Stimulated activated CD4-positive, alpha-beta T cell treated with anti-CD3 and anti-CD28 coated beads, Interleukin-4, amount 100 ng/mL, for 4 hours (primary cell): ENCODE data around the gene IMMT.

Experiments used
- DNase-seq, 2 experiments: peaks; one replicate each; pipeline ENCODE4 v3.0.0-alpha.2; 2020

Gene IMMT

DNA sequence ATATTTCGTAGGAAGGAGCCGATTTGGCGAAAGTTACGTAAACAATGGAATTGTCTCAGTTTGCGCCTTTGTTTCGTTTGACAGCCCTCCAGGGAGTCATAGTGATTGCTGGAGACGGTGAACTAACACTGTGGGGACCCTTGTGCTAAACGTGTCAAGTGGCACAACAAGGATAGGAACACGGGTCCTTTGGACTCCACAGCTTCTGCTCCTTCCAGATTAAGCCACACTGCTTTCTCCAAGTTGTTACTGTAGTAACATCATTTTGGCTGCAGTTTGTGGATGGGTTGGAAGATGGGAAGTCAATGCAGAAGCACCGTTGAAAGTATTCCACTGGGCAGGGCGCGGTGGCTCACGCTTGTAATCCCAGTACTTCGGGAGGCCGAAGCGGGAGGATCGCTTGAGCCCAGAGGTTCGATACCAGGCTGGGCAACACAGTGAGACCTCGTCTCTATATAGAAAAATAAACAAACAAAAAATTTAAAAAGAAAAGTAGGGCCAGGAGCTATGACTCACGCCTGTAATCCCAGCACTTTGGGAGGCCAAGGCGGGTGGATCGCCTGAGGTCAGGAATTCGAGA lies 636 bp upstream of the IMMT start:
- no peak for DNase-seq

GRCh38 chr2:86194751-86195054 lies 559 bp downstream of the IMMT start:
- no peak for DNase-seq

GRCh38 chr2:86193901-86194567 lies 1.2 kb downstream of the IMMT start:
- no peak for DNase-seq

DNA sequence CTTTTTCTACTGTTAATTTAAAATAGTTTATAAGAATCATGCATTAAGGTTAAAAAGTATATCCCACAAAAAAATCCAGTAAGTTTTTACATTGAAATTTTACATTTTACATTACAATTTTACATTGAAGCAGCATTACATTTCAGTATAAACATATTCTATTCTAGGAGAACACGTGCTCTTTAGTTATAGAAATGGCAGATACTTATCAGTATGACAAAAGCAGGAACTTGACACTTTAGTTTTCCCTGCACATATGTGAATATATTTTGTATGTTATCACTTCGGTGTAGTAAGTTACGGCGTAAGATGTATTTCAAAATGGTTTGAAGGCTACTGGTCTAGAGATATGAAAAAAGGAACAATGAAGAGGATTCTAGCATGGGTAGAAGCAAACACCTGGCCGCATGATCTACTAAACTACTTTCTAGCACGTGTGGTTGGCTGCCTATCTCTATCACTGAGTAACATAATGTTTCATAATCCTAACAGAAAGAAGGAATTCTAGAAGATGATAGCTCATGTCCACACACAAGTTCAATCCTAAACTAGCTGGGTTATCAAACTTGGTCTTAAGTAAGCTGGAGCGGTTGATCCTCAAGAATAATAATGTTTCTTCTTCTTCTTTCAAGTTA lies 5.4 kb downstream of the IMMT start:
- DNase-seq: no peak

GRCh38 chr2:86186431-86186830 lies 8.8 kb downstream of the IMMT start:
- DNase-seq: no peak

DNA sequence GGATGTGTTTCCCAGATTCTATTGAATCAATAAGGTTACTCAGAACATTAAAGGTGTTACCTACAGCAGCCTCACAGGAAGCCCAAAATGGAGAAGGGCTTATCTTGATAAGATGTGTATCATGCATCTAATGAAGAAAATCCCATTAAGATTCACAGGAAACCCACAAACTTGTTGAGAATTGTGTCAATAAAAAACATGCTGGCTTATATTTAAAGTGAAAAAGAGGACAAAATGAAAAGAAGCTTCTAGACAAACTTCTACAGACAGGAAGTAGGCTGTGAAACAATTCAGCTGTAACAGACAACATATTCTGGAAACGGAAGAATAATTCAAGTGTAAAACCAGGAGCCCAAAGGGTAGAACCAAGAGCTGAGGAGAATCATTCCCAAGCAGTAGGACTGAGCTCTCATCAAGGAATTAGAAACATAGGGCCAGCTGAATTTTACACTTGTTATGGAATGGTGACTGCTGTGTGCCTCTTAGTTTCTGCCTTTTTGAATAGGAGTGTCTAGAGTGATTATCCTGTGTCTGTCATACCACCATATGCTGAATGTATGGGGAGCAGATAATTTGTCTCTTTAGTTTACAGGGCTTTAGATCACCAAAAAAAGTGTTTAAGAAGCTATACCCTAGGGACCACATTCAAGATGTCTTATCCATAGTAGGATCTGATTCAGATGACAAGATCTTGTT lies 9.6 kb downstream of the IMMT start:
- no peak for DNase-seq

GRCh38 chr2:86176597-86176996 lies 18.7 kb downstream of the IMMT start:
- DNase-seq: no peak

GRCh38 chr2:86175828-86176227 lies 19.4 kb downstream of the IMMT start:
- DNase-seq: no peak

DNA sequence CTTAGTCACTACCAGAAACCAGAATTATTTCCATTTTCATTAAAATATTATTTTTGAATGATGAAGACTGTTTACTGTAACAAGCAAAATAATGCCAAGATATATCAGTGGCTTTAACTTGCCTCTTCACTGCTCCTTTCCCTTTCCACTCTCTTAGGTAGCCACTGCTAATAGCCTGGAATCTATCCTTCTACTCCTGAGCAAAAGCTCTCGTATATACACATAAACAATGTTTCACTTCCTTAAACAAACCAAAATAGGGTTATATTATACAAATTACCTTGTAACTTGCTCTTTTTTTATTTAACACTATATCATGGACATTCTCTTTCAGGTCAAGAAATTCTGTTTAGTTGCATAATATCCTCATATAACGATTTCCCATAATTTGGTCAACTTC lies 20.8 kb downstream of the IMMT start:
- no peak for DNase-seq

DNA sequence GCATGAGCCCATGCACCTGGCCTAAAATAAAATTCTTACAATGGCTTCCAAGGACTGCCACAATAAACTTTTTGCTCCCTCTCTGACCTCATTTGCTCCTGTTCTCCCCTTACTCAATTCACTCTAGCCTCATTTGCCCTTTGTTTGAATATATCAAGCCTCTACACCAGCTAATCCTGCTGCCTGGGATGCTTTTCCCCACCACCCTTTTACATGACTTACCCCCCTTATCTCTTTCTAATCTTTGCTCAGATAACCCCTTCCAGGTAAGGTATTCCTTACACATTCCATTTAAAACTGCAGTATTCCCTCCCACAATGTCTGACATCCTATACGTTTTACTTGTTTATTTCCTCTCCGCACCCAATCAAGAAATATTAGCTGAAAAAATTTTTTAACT lies 22.7 kb downstream of the IMMT start:
- no peak for DNase-seq

DNA sequence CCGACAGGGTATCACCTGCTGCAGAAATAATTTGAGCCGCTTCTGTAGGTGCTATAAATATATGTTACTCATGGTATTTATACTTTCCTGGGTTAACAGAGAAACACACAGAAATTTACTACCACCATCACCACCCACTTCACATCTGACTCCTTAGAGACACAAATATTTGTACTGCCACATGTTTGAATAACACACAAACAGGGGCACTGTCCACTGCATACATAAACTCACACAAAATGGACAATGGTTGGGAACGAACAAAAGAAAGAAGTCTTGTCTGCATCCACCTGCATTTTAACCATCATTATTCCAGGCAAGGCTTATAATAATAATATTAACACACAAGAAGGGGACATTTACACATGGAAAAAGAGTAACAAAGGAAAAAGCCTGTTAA lies 24.0 kb downstream of the IMMT start:
- no peak for DNase-seq

- no peak for DNase-seq
Measured at GRCh38 chr2:86170449-86170848, 24.8 kb downstream of the IMMT start.

- DNase-seq: no peak
Measured at GRCh38 chr2:86160156-86160952, 34.9 kb downstream of the IMMT start.

GRCh38 chr2:86158286-86158685 lies 37.0 kb downstream of the IMMT start:
- DNase-seq: no peak

GRCh38 chr2:86157009-86157556 lies 38.2 kb downstream of the IMMT start:
- no peak for DNase-seq

DNA sequence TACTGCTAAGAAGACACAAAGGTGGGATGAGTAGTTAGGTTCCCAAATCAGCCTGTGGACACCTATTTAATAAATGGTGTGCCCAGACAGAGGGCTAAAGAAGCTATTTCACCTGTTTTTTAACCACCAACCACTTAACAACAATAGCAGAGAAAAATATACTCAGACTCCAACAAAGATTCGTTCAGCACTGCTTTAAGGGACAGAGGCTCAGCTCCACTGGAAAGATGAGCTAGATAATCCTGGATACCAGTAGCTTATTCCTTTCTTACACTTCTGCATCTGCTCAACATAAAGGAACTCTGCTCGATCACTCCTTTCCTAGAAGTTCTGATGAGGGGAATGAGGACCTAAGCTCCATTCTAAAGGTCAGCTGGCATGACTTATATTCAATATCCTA lies 44.8 kb downstream of the IMMT start:
- no peak for DNase-seq

GRCh38 chr2:86147793-86148192 lies 47.5 kb downstream of the IMMT start:
- DNase-seq: no peak

- no peak for DNase-seq
Measured at GRCh38 chr2:86143926-86144685, 51.2 kb downstream of the IMMT start.

GRCh38 chr2:86143307-86143706 lies 52.0 kb downstream of the IMMT start:
- DNase-seq: no peak

GRCh38 chr2:86142436-86143257 lies 52.6 kb downstream of the IMMT start:
- DNase-seq: no peak

DNA sequence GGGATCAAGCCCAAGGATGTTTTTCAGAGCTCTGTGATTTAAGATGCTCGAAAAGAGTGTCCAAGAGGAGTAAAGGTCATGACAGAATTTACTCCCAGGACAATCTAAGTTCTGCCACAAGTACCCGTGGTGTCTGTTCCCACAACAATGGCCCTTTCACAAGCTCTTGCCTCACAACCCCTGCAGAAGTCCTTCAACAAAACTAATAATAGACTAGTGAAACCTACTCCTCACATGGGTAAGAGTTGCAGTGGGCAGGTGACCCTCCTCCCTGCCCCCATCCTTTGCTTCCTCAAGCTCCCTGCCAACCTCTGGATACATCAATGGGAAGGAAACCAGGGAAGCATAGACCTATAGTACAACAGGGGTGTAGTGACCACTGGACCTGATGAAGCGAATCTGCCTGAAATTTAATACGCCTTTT lies 54.3 kb downstream of the IMMT start:
- no peak for DNase-seq
